ENCODE data around the gene HNRNPC. TPM values are rescaled to one million over a fixed set of nuclear protein-coding genes. Genes with fewer than 3 reads are reported as not detected.

Gene HNRNPC
- total and polyA plus RNA-seq, 8 donors: 377 to 903 (median 765) TPM

GRCh38 chr14:21160061-21160610 lies 109.1 kb downstream of the HNRNPC start:
- ATAC-seq (no peak), DNase-seq (no peak)
- Histone ChIP-seq H3K9me3 (no peaks in the 10 kb centered on the region), H3K4me3 (no peak overlapping the region), H3K27me3 (no peaks in the 10 kb centered on the region), H3K36me3 (no peaks in the 10 kb centered on the region), H3K4me1 (no peaks in the 10 kb centered on the region), H3K27ac (no peak overlapping the region)
- intact Hi-C loops (cut with DNase I): no loop called here
- TF ChIP-seq, protein P1, sequence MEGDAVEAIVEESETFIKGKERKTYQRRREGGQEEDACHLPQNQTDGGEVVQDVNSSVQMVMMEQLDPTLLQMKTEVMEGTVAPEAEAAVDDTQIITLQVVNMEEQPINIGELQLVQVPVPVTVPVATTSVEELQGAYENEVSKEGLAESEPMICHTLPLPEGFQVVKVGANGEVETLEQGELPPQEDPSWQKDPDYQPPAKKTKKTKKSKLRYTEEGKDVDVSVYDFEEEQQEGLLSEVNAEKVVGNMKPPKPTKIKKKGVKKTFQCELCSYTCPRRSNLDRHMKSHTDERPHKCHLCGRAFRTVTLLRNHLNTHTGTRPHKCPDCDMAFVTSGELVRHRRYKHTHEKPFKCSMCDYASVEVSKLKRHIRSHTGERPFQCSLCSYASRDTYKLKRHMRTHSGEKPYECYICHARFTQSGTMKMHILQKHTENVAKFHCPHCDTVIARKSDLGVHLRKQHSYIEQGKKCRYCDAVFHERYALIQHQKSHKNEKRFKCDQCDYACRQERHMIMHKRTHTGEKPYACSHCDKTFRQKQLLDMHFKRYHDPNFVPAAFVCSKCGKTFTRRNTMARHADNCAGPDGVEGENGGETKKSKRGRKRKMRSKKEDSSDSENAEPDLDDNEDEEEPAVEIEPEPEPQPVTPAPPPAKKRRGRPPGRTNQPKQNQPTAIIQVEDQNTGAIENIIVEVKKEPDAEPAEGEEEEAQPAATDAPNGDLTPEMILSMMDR (IDR thresholded peaks at IDR 0.05): no peak

Other genes with a start within 250 kb of the HNRNPC start
- gene NDRG2, start 244.4 kb downstream of the HNRNPC start, total RNA-seq: 10 to 100 TPM; 25.6 to 44.2 TPM
- gene NDRG2, start 244.4 kb downstream of the HNRNPC start, polyA plus RNA-seq (ENCODE audit: insufficient read length in 6 of 6): 100 to 1,000 TPM; 126 to 158 (median 135) TPM
- gene TPPP2, start 239.2 kb downstream of the HNRNPC start, total RNA-seq: not detected
- gene TPPP2, start 239.2 kb downstream of the HNRNPC start, polyA plus RNA-seq (ENCODE audit: insufficient read length in 6 of 6): under 1 TPM in 5 of 6 donors, not detected in 1; 0.20 to 0.50 (median 0.22) TPM
- gene RNASE13, start 234.6 kb downstream of the HNRNPC start, total RNA-seq: not detected
- gene RNASE13, start 234.6 kb downstream of the HNRNPC start, polyA plus RNA-seq (ENCODE audit: insufficient read length in 6 of 6): under 1 TPM in 1 of 6 donors, not detected in 5; 0.13 TPM
- gene RNASE7, start 227.1 kb downstream of the HNRNPC start, total RNA-seq: not detected
- under 1 TPM in 4 of 6 donors, not detected in 2; 0.14 to 0.24 (median 0.20) TPM for gene RNASE7, start 227.1 kb downstream of the HNRNPC start, polyA plus RNA-seq (ENCODE audit: insufficient read length in 6 of 6)
- not detected for gene RNASE8, start 211.6 kb downstream of the HNRNPC start, total RNA-seq
- under 1 TPM in 2 of 6 donors, not detected in 4; 0.21 to 0.31 TPM for gene RNASE8, start 211.6 kb downstream of the HNRNPC start, polyA plus RNA-seq (ENCODE audit: insufficient read length in 6 of 6)
- 10 to 100 TPM; 34.7 to 41.5 TPM for gene ARHGEF40, start 199.1 kb downstream of the HNRNPC start, total RNA-seq
- 10 to 100 TPM; 71.9 to 97.3 (median 82.5) TPM for gene ARHGEF40, start 199.1 kb downstream of the HNRNPC start, polyA plus RNA-seq (ENCODE audit: insufficient read length in 6 of 6)
- gene ZNF219, start 170.8 kb downstream of the HNRNPC start, total RNA-seq: 10 to 100 TPM; 33.7 to 40.8 TPM
- gene ZNF219, start 170.8 kb downstream of the HNRNPC start, polyA plus RNA-seq (ENCODE audit: insufficient read length in 6 of 6): 10 to 100 TPM; 30.5 to 45.4 (median 35.7) TPM
- gene TMEM253, start 168.4 kb downstream of the HNRNPC start, total RNA-seq: under 1 TPM; 0.58 to 0.85 TPM
- gene TMEM253, start 168.4 kb downstream of the HNRNPC start, polyA plus RNA-seq (ENCODE audit: insufficient read length in 6 of 6): 1 to 10 TPM in 2 of 6 donors, under 1 TPM in 4; 0.61 to 1.5 (median 0.86) TPM
- gene OR5AU1, start 113.4 kb downstream of the HNRNPC start, total RNA-seq: not detected
- gene OR5AU1, start 113.4 kb downstream of the HNRNPC start, polyA plus RNA-seq (ENCODE audit: insufficient read length in 6 of 6): under 1 TPM; 0.04 to 0.49 (median 0.07) TPM
- 1 to 10 TPM in 1 of 2 donors, under 1 TPM in 1; 0.41 to 1.3 TPM for gene RPGRIP1, start 10.6 kb upstream of the HNRNPC start, total RNA-seq
- under 1 TPM; 0.54 to 0.84 (median 0.64) TPM for gene RPGRIP1, start 10.6 kb upstream of the HNRNPC start, polyA plus RNA-seq (ENCODE audit: insufficient read length in 6 of 6)
- gene SUPT16H, start 114.6 kb upstream of the HNRNPC start, total RNA-seq: 10 to 100 TPM; 46.7 to 61.1 TPM
- gene SUPT16H, start 114.6 kb upstream of the HNRNPC start, polyA plus RNA-seq (ENCODE audit: insufficient read length in 6 of 6): 100 to 1,000 TPM; 114 to 140 (median 128) TPM
- 10 to 100 TPM; 69.2 to 73.5 TPM for gene CHD8, start 186.7 kb upstream of the HNRNPC start, total RNA-seq
- gene CHD8, start 186.7 kb upstream of the HNRNPC start, polyA plus RNA-seq (ENCODE audit: insufficient read length in 6 of 6): 10 to 100 TPM; 75.0 to 83.0 (median 78.6) TPM
- 10 to 100 TPM; 26.8 to 30.2 TPM for gene RAB2B, start 207.5 kb upstream of the HNRNPC start, total RNA-seq
- gene RAB2B, start 207.5 kb upstream of the HNRNPC start, polyA plus RNA-seq (ENCODE audit: insufficient read length in 6 of 6): 10 to 100 TPM; 45.5 to 58.1 (median 50.2) TPM
- gene TOX4, start 207.8 kb upstream of the HNRNPC start, total RNA-seq: 10 to 100 TPM; 62.9 to 67.9 TPM
- gene TOX4, start 207.8 kb upstream of the HNRNPC start, polyA plus RNA-seq (ENCODE audit: insufficient read length in 6 of 6): 10 to 100 TPM; 56.3 to 69.1 (median 58.3) TPM
- gene METTL3, start 241.9 kb upstream of the HNRNPC start, total RNA-seq: 10 to 100 TPM; 36.8 to 50.4 TPM
- gene METTL3, start 241.9 kb upstream of the HNRNPC start, polyA plus RNA-seq (ENCODE audit: insufficient read length in 6 of 6): 100 to 1,000 TPM in 1 of 6 donors, 10 to 100 TPM in 5; 85.9 to 109 (median 97.0) TPM